22Rv1 (cell line): Measurements from ENCODE around the gene ALKBH8.

Experiments
- H3K27ac ChIP-seq: fragments of 450-650 bp; 2 replicates; pipeline ENCODE4 v1.5.1; 2017
- CTCF ChIP-seq: fragments of 450-650 bp; IDR thresholded peaks from 2 replicates; pipeline ENCODE4 v1.5.1; 2017; ENCODE audit warnings: mild to moderate bottlenecking
- ZFX ChIP-seq: fragments of 450-650 bp; IDR thresholded peaks from 2 replicates; pipeline ENCODE4 v1.6.1; 2017; ENCODE audit warnings: antibody characterized with exemption, borderline replicate concordance

The ALKBH8 gene

GRCh38 chr11:107573438-107573837, 7.9 kb upstream of the ALKBH8 start:
- TF ChIP-seq ZFX (no peak), CTCF (no peak)
- H3K27ac ChIP-seq: no peak overlapping the region

- no peak overlapping the region for H3K27ac ChIP-seq
- TF ChIP-seq ZFX (no peak), CTCF (no peak)
Measured at GRCh38 chr11:107570015-107570414, 4.5 kb upstream of the ALKBH8 start.

- no peak overlapping the region for H3K27ac ChIP-seq
- TF ChIP-seq CTCF (no peak), ZFX (no peak)
Measured at GRCh38 chr11:107567739-107568335, 2.3 kb upstream of the ALKBH8 start.

GRCh38 chr11:107566569-107566968, 1.0 kb upstream of the ALKBH8 start:
- TF ChIP-seq ZFX: no peak
- no peak for TF ChIP-seq CTCF
- H3K27ac ChIP-seq: no peak overlapping the region; the same call in 1 of the 2 replicates

GRCh38 chr11:107565955-107566501, 493 bp upstream of the ALKBH8 start:
- H3K27ac ChIP-seq: peak overlapping the region; percentile 91

- H3K27ac ChIP-seq: peak overlapping the region; percentile 91
- TF ChIP-seq CTCF (no peak), ZFX (no peak)
Measured at GRCh38 chr11:107564877-107565218, 687 bp downstream of the ALKBH8 start.

GRCh38 chr11:107563702-107564101, 1.8 kb downstream of the ALKBH8 start:
- H3K27ac ChIP-seq: no peak overlapping the region
- no peak for TF ChIP-seq ZFX
- TF ChIP-seq CTCF: peak; percentile 78
